CD4-positive, alpha-beta T cell treated with Interleukin-6 for 4 hours (primary cell): Measurements from ENCODE around the gene LIPN.

ENCODE experiments used
- DNase-seq: peaks from one replicate; pipeline ENCODE4 v3.0.0-alpha.2; 2020; ENCODE audit warnings: mixed read lengths

Gene LIPN

GRCh38 chr10:88786032-88786770 lies 26.4 kb downstream of the LIPN start:
- no peak for DNase-seq

GRCh38 chr10:88787463-88787862 lies 27.6 kb downstream of the LIPN start:
- DNase-seq: no peak

GRCh38 chr10:88788924-88789323 lies 29.1 kb downstream of the LIPN start:
- no peak for DNase-seq

- DNase-seq: no peak
Observed at GRCh38 chr10:88791924-88792323, 32.1 kb downstream of the LIPN start.

- DNase-seq: peak; percentile 3
Observed at GRCh38 chr10:88792661-88793060, 32.8 kb downstream of the LIPN start.

- no peak for DNase-seq
Observed at GRCh38 chr10:88793712-88794299, 34.0 kb downstream of the LIPN start.

GRCh38 chr10:88794731-88795130 lies 34.9 kb downstream of the LIPN start:
- no peak for DNase-seq

- DNase-seq: no peak
Observed at GRCh38 chr10:88800152-88801125, 40.6 kb downstream of the LIPN start.

GRCh38 chr10:88802523-88803285 lies 42.9 kb downstream of the LIPN start, which contains the start of gene LIPM:
LIPM (plus strand) TSS chr10:88802730; CDS start chr10:88802897, 167 bp downstream.
- no peak for DNase-seq

GRCh38 chr10:88803641-88804040 lies 43.8 kb downstream of the LIPN start:
- no peak for DNase-seq

GRCh38 chr10:88804083-88804812 lies 44.4 kb downstream of the LIPN start:
- DNase-seq: no peak

GRCh38 chr10:88805361-88805760 lies 45.5 kb downstream of the LIPN start:
- DNase-seq: no peak

GRCh38 chr10:88805924-88806323 lies 46.1 kb downstream of the LIPN start:
- no peak for DNase-seq

GRCh38 chr10:88809621-88810020 lies 49.8 kb downstream of the LIPN start:
- no peak for DNase-seq

GRCh38 chr10:88810196-88810961 lies 50.6 kb downstream of the LIPN start:
- peak; percentile 51 for DNase-seq

- no peak for DNase-seq
Observed at GRCh38 chr10:88813200-88813599, 53.4 kb downstream of the LIPN start.

GRCh38 chr10:88819290-88819689 lies 59.5 kb downstream of the LIPN start:
- DNase-seq: no peak

- no peak for DNase-seq
Observed at GRCh38 chr10:88820748-88821401, 61.1 kb downstream of the LIPN start.

GRCh38 chr10:88826388-88826787 lies 66.6 kb downstream of the LIPN start:
- peak; percentile 26 for DNase-seq

GRCh38 chr10:88827671-88828070 lies 67.9 kb downstream of the LIPN start:
- DNase-seq: no peak

GRCh38 chr10:88828310-88828709 lies 68.5 kb downstream of the LIPN start:
- no peak for DNase-seq
